HEK293 (cell line): ENCODE results near the gene TRMT1.

Experiments
- CTCF ChIA-PET: fragments of 350-600 bp; formaldehyde crosslinking; extraction: SDS; loops from one replicate; lab custom pipeline; 2021; ENCODE audit warnings: antibody characterized with exemption; lab: Yijun Ruan, JAX
- POLR2A ChIA-PET: fragments of 300-600 bp; formaldehyde crosslinking; extraction: SDS; loops from one replicate; lab custom pipeline; 2020; ENCODE audit warnings: antibody characterized with exemption, inconsistent platforms; lab: Yijun Ruan, JAX
- H3K27ac ChIP-seq: fragments of 200-500 bp; sonication (Bioruptor generic); 2 replicates; pipeline ENCODE4 v1.5.1; 2014; ENCODE audit warnings: low read depth, low read length, control low read depth, inconsistent platforms; ENCODE audit errors: extremely low read depth
- H3K36me3 ChIP-seq, 2 experiments: fragments of 200-500 bp in 1 of 2; sonication (Bioruptor generic) in 1 of 2; 1 replicate in 1 of 2; 2 replicates in 1 of 2; pipeline ENCODE4 v1.5.1; 2014 to 2017; ENCODE audit warnings: inconsistent platforms in 2 of 2, low read length in 2 of 2; ENCODE audit not compliant: control insufficient read depth in 2 of 2, insufficient read depth in 1 of 2
- H3K4me1 ChIP-seq: fragments of 200-500 bp; sonication (Bioruptor generic); 2 replicates; pipeline ENCODE4 v1.5.1; 2014; ENCODE audit warnings: mild to moderate bottlenecking, low read length, inconsistent platforms; ENCODE audit not compliant: control insufficient read depth, insufficient read depth
- H3K4me3 ChIP-seq: 2 replicates; pipeline ENCODE4 v1.5.1; 2011; ENCODE audit warnings: low read depth, mild to moderate bottlenecking, control low read depth, low read length, moderate library complexity
- H3K9me3 ChIP-seq: fragments of 200-500 bp; sonication (Bioruptor generic); 2 replicates; pipeline ENCODE4 v1.5.1; 2014; ENCODE audit warnings: low read depth, low read length, inconsistent platforms; ENCODE audit not compliant: control insufficient read depth, insufficient read depth
- GLIS2 ChIP-seq: fragments of 450-650 bp; formaldehyde crosslinking; IDR thresholded peaks from 2 replicates; pipeline ENCODE4 v1.5.1; 2016; ENCODE audit warnings: missing biosample characterization, missing genetic modification characterization
- INSM2 ChIP-seq: fragments of 450-650 bp; formaldehyde crosslinking; IDR thresholded peaks from 2 replicates; pipeline ENCODE4 v1.5.1; 2016; ENCODE audit warnings: missing biosample characterization, missing genetic modification characterization
- KLF10 ChIP-seq: fragments of 450-650 bp; IDR thresholded peaks from 2 replicates; pipeline ENCODE4 v1.5.1; 2018; ENCODE audit warnings: missing biosample characterization, mild to moderate bottlenecking, missing genetic modification characterization
- KLF7 ChIP-seq: fragments of 450-650 bp; formaldehyde crosslinking; IDR thresholded peaks from 2 replicates; pipeline ENCODE4 v1.5.1; 2016; ENCODE audit warnings: missing biosample characterization, missing genetic modification characterization, borderline replicate concordance
- OVOL3 ChIP-seq: fragments of 450-650 bp; formaldehyde crosslinking; IDR thresholded peaks from 2 replicates; pipeline ENCODE4 v1.5.1; 2016; ENCODE audit warnings: missing biosample characterization, missing genetic modification characterization
- REST ChIP-seq: fragments of 450-650 bp; formaldehyde crosslinking; IDR thresholded peaks from 2 replicates; pipeline ENCODE4 v1.5.1; 2016; ENCODE audit warnings: missing biosample characterization, missing genetic modification characterization
- SALL2 ChIP-seq: fragments of 450-650 bp; formaldehyde crosslinking; IDR thresholded peaks from 2 replicates; pipeline ENCODE4 v1.5.0; 2017; ENCODE audit warnings: missing biosample characterization, mild to moderate bottlenecking, missing genetic modification characterization, borderline replicate concordance
- SCRT2 ChIP-seq: fragments of 450-650 bp; formaldehyde crosslinking; IDR thresholded peaks from 2 replicates; pipeline ENCODE4 v1.5.1; 2016; ENCODE audit warnings: missing biosample characterization, missing genetic modification characterization
- SP2 ChIP-seq: fragments of 450-650 bp; formaldehyde crosslinking; IDR thresholded peaks from 2 replicates; pipeline ENCODE4 v1.5.1; 2016; ENCODE audit warnings: missing biosample characterization, missing genetic modification characterization
- ZBTB49 ChIP-seq: fragments of 450-650 bp; formaldehyde crosslinking; IDR thresholded peaks from 2 replicates; pipeline ENCODE4 v1.5.1; 2016; ENCODE audit warnings: missing biosample characterization, missing genetic modification characterization, low read depth
- ZBTB8A ChIP-seq: fragments of 450-650 bp; formaldehyde crosslinking; IDR thresholded peaks from 2 replicates; pipeline ENCODE4 v1.5.1; 2016; ENCODE audit warnings: missing biosample characterization, missing genetic modification characterization
- ZEB2 ChIP-seq: fragments of 450-650 bp; formaldehyde crosslinking; IDR thresholded peaks from 2 replicates; pipeline ENCODE4 v1.5.1; 2016; ENCODE audit warnings: missing biosample characterization, missing genetic modification characterization
- ZNF174 ChIP-seq: fragments of 450-650 bp; formaldehyde crosslinking; IDR thresholded peaks from 2 replicates; pipeline ENCODE4 v1.5.0; 2017; ENCODE audit warnings: missing biosample characterization, mild to moderate bottlenecking, missing genetic modification characterization
- ZNF175 ChIP-seq: fragments of 450-650 bp; formaldehyde crosslinking; IDR thresholded peaks from 2 replicates; pipeline ENCODE4 v1.5.1; 2016; ENCODE audit warnings: missing biosample characterization, missing genetic modification characterization
- ZNF19 ChIP-seq: fragments of 450-650 bp; formaldehyde crosslinking; IDR thresholded peaks from 2 replicates; pipeline ENCODE4; 2016; ENCODE audit warnings: missing biosample characterization, missing genetic modification characterization, low read depth
- ZNF202 ChIP-seq: fragments of 450-650 bp; formaldehyde crosslinking; IDR thresholded peaks from 2 replicates; pipeline ENCODE4 v1.5.1; 2016; ENCODE audit warnings: missing biosample characterization, missing genetic modification characterization, borderline replicate concordance
- ZNF426 ChIP-seq: fragments of 450-650 bp; formaldehyde crosslinking; IDR thresholded peaks from 2 replicates; pipeline ENCODE4 v1.5.1; 2017; ENCODE audit warnings: missing biosample characterization, missing genetic modification characterization, mild to moderate bottlenecking, inconsistent platforms, moderate library complexity
- ZNF433 ChIP-seq: fragments of 450-650 bp; formaldehyde crosslinking; IDR thresholded peaks from 2 replicates; pipeline ENCODE4 v1.5.1; 2016; ENCODE audit warnings: missing biosample characterization, missing genetic modification characterization, low read depth
- ZNF513 ChIP-seq: fragments of 450-650 bp; IDR thresholded peaks from 2 replicates; pipeline ENCODE4 v1.5.1; 2018; ENCODE audit warnings: missing biosample characterization, missing genetic modification characterization
- ZNF585B ChIP-seq: fragments of 450-650 bp; formaldehyde crosslinking; IDR thresholded peaks from 2 replicates; pipeline ENCODE4 v1.5.1; 2016; ENCODE audit warnings: missing biosample characterization, missing genetic modification characterization
- ZNF596 ChIP-seq: fragments of 450-650 bp; IDR thresholded peaks from 2 replicates; pipeline ENCODE4 v1.5.0; 2018; ENCODE audit warnings: missing biosample characterization, mild to moderate bottlenecking, missing genetic modification characterization, moderate library complexity
- ZNF692 ChIP-seq: fragments of 450-650 bp; formaldehyde crosslinking; IDR thresholded peaks from 2 replicates; pipeline ENCODE4 v1.5.1; 2016; ENCODE audit warnings: missing biosample characterization, missing genetic modification characterization
- ZNF76 ChIP-seq: fragments of 450-650 bp; formaldehyde crosslinking; IDR thresholded peaks from 2 replicates; pipeline ENCODE4; 2016; ENCODE audit warnings: low read depth, missing biosample characterization, missing genetic modification characterization, borderline replicate concordance

Gene TRMT1

GRCh38 chr19:13064092-13064489 lies 52.4 kb downstream of the TRMT1 start (continued):
- TF ChIP-seq ZNF692 (tag by site-specific recombination) (no peak), ZNF174 (tag by site-specific recombination) (no peak), ZNF19 (tag by site-specific recombination) (no peak), ZNF585B (tag by site-specific recombination) (no peak), ZNF596 (tag by site-specific recombination) (no peak)

- Histone ChIP-seq H3K27ac (no peak overlapping the region), H3K36me3 (no peaks in the 10 kb centered on the region), H3K9me3 (no peaks in the 10 kb centered on the region), H3K4me1 (peaks cover 10% of the 10 kb centered on the region; the same call in 1 of the 2 replicates), H3K4me3 (no peak overlapping the region)
- ChIA-PET CTCF (interaction anchor here (1.2 to 15.8 kb wide), 7 partner anchors 9 to 98 kb away, joined by 3 to 247 read pairs (median 57); no protein-coding TSS in a partner anchor), POLR2A (interaction anchor here (0.7 kb wide), 1 partner anchor 10 kb away, joined by 4 read pairs; no protein-coding TSS in a partner anchor)
- TF ChIP-seq ZNF202 (tag by site-specific recombination) (no peak), ZBTB49 (tag by site-specific recombination) (no peak), ZEB2 (tag by site-specific recombination) (no peak), ZNF513 (tag by site-specific recombination) (no peak), ZNF175 (no peak), ZNF433 (tag by site-specific recombination) (no peak), SP2 (tag by site-specific recombination) (no peak), ZNF76 (tag by site-specific recombination) (no peak), KLF7 (tag by site-specific recombination) (no peak), INSM2 (tag by site-specific recombination) (no peak), ZNF426 (tag by site-specific recombination) (no peak), REST (no peak), KLF10 (tag by site-specific recombination) (no peak), ZBTB8A (tag by site-specific recombination) (no peak), OVOL3 (tag by site-specific recombination) (no peak), SALL2 (tag by site-specific recombination) (no peak), SCRT2 (tag by site-specific recombination) (no peak), GLIS2 (tag by site-specific recombination) (no peak)
Observed at GRCh38 chr19:13063461-13064091, 53.0 kb downstream of the TRMT1 start.
